Activated T-helper 17 cell treated with anti-CD3 and anti-CD28 coated beads, Interleukin-2, amount 50 U/mL, for 72 hours (primary cell): Measurements from ENCODE around the gene CUBN. TPM values are rescaled to one million over a fixed set of nuclear protein-coding genes. Genes with fewer than 3 reads are reported as not detected.

Experiments
- ATAC-seq: fragments of 150-1000 bp; cut with Tn5 transposase; replicated peaks from 2 replicates; pipeline ENCODE4 v1.10.0; 2021; ENCODE audit warnings: mild to moderate bottlenecking, moderate library complexity
- H3K27ac Mint-ChIP-seq: one replicate; pipeline ENCODE4 v1.8.0; 2022; ENCODE audit warnings: mixed read lengths
- H3K27me3 Mint-ChIP-seq: one replicate; pipeline ENCODE4 v1.8.0; 2022; ENCODE audit warnings: mixed read lengths
- H3K36me3 Mint-ChIP-seq: one replicate; pipeline ENCODE4 v1.8.0; 2022; ENCODE audit warnings: low read depth, mild to moderate bottlenecking, mixed read lengths
- H3K4me1 Mint-ChIP-seq: one replicate; pipeline ENCODE4 v1.8.0; 2022; ENCODE audit warnings: mixed read lengths
- H3K4me3 Mint-ChIP-seq: one replicate; pipeline ENCODE4 v1.8.0; 2022; ENCODE audit warnings: mild to moderate bottlenecking, mixed read lengths
- H3K9me3 Mint-ChIP-seq: one replicate; pipeline ENCODE4 v1.8.0; 2022; ENCODE audit warnings: mixed read lengths
- total RNA-seq, 2 donors: library from RNA; stranded (reverse); gene quantifications; one replicate each; pipeline ENCODE4 v1.2.3, GENCODE V29; 2022

The CUBN gene
- total RNA-seq, 2 donors from 2014 or later = 0.41 to 0.45 TPM

- no peaks in the 10 kb centered on the region for H3K4me1 Mint-ChIP-seq
- H3K27me3 Mint-ChIP-seq = no peaks in the 10 kb centered on the region
- H3K27ac Mint-ChIP-seq = no peak overlapping the region
- no peak for ATAC-seq
- H3K4me3 Mint-ChIP-seq = no peak overlapping the region
- peaks cover 3% of the 10 kb centered on the region for H3K9me3 Mint-ChIP-seq
- H3K36me3 Mint-ChIP-seq = no peaks in the 10 kb centered on the region
Measured at GRCh38 chr10:16938952-16939351, 190.7 kb downstream of the CUBN start.

GRCh38 chr10:16934461-16934860 is 195.2 kb downstream of the CUBN start:
- no peak overlapping the region for H3K4me3 Mint-ChIP-seq
- H3K36me3 Mint-ChIP-seq = no peaks in the 10 kb centered on the region
- no peaks in the 10 kb centered on the region for H3K27me3 Mint-ChIP-seq
- no peaks in the 10 kb centered on the region for H3K9me3 Mint-ChIP-seq
- H3K27ac Mint-ChIP-seq = no peak overlapping the region
- ATAC-seq = no peak
- H3K4me1 Mint-ChIP-seq = no peaks in the 10 kb centered on the region

GRCh38 chr10:16933783-16934182 is 195.8 kb downstream of the CUBN start:
- Mint-ChIP-seq H3K4me3 (no peak overlapping the region), H3K4me1 (no peaks in the 10 kb centered on the region), H3K27me3 (no peaks in the 10 kb centered on the region), H3K9me3 (no peaks in the 10 kb centered on the region), H3K27ac (no peak overlapping the region), H3K36me3 (no peaks in the 10 kb centered on the region)
- no peak for ATAC-seq

GRCh38 chr10:16931930-16932329 is 197.7 kb downstream of the CUBN start:
- Mint-ChIP-seq H3K9me3 (no peaks in the 10 kb centered on the region), H3K27ac (no peak overlapping the region), H3K4me3 (no peak overlapping the region), H3K27me3 (no peaks in the 10 kb centered on the region), H3K4me1 (no peaks in the 10 kb centered on the region), H3K36me3 (no peaks in the 10 kb centered on the region)
- no peak for ATAC-seq

GRCh38 chr10:16930540-16930939 is 199.1 kb downstream of the CUBN start:
- Mint-ChIP-seq H3K4me3 (no peak overlapping the region), H3K27ac (no peak overlapping the region), H3K9me3 (no peaks in the 10 kb centered on the region), H3K4me1 (no peaks in the 10 kb centered on the region), H3K27me3 (no peaks in the 10 kb centered on the region), H3K36me3 (no peaks in the 10 kb centered on the region)
- ATAC-seq = peak; percentile 61

- Mint-ChIP-seq H3K4me3 (no peak overlapping the region), H3K4me1 (no peaks in the 10 kb centered on the region), H3K36me3 (no peaks in the 10 kb centered on the region), H3K9me3 (no peaks in the 10 kb centered on the region), H3K27ac (no peak overlapping the region), H3K27me3 (no peaks in the 10 kb centered on the region)
- ATAC-seq = no peak
Measured at GRCh38 chr10:16929069-16929468, 200.5 kb downstream of the CUBN start.

- Mint-ChIP-seq H3K9me3 (no peaks in the 10 kb centered on the region), H3K27me3 (no peaks in the 10 kb centered on the region), H3K27ac (no peak overlapping the region), H3K4me1 (no peaks in the 10 kb centered on the region), H3K4me3 (no peak overlapping the region), H3K36me3 (no peaks in the 10 kb centered on the region)
- no peak for ATAC-seq
Measured at GRCh38 chr10:16927546-16927945, 202.1 kb downstream of the CUBN start.

GRCh38 chr10:16923726-16924125 is 205.9 kb downstream of the CUBN start:
- ATAC-seq = no peak
- Mint-ChIP-seq H3K4me3 (no peak overlapping the region), H3K36me3 (no peaks in the 10 kb centered on the region), H3K27ac (no peak overlapping the region), H3K4me1 (no peaks in the 10 kb centered on the region), H3K27me3 (no peaks in the 10 kb centered on the region), H3K9me3 (no peaks in the 10 kb centered on the region)

GRCh38 chr10:16923309-16923708 is 206.3 kb downstream of the CUBN start:
- ATAC-seq = no peak
- Mint-ChIP-seq H3K4me3 (no peak overlapping the region), H3K27ac (no peak overlapping the region), H3K4me1 (no peaks in the 10 kb centered on the region), H3K9me3 (no peaks in the 10 kb centered on the region), H3K36me3 (no peaks in the 10 kb centered on the region), H3K27me3 (no peaks in the 10 kb centered on the region)

- no peak for ATAC-seq
- Mint-ChIP-seq H3K36me3 (no peaks in the 10 kb centered on the region), H3K27me3 (no peaks in the 10 kb centered on the region), H3K4me3 (no peak overlapping the region), H3K27ac (no peak overlapping the region), H3K9me3 (no peaks in the 10 kb centered on the region), H3K4me1 (no peaks in the 10 kb centered on the region)
Measured at GRCh38 chr10:16919121-16919982, 210.3 kb downstream of the CUBN start.

GRCh38 chr10:16916496-16916895 is 213.1 kb downstream of the CUBN start:
- Mint-ChIP-seq H3K4me3 (no peak overlapping the region), H3K9me3 (no peaks in the 10 kb centered on the region), H3K4me1 (no peaks in the 10 kb centered on the region), H3K27ac (no peak overlapping the region), H3K27me3 (no peaks in the 10 kb centered on the region), H3K36me3 (no peaks in the 10 kb centered on the region)
- no peak for ATAC-seq

- Mint-ChIP-seq H3K36me3 (no peaks in the 10 kb centered on the region), H3K27ac (no peak overlapping the region), H3K27me3 (no peaks in the 10 kb centered on the region), H3K9me3 (no peaks in the 10 kb centered on the region), H3K4me3 (no peak overlapping the region), H3K4me1 (no peaks in the 10 kb centered on the region)
- no peak for ATAC-seq
Measured at GRCh38 chr10:16915300-16915699, 214.3 kb downstream of the CUBN start.

- Mint-ChIP-seq H3K4me3 (no peak overlapping the region), H3K9me3 (no peaks in the 10 kb centered on the region), H3K27ac (no peak overlapping the region), H3K27me3 (no peaks in the 10 kb centered on the region), H3K4me1 (no peaks in the 10 kb centered on the region), H3K36me3 (no peaks in the 10 kb centered on the region)
- ATAC-seq = no peak
Measured at GRCh38 chr10:16913266-16913665, 216.3 kb downstream of the CUBN start.

- no peaks in the 10 kb centered on the region for H3K9me3 Mint-ChIP-seq
- no peak overlapping the region for H3K4me3 Mint-ChIP-seq
- no peaks in the 10 kb centered on the region for H3K4me1 Mint-ChIP-seq
- no peaks in the 10 kb centered on the region for H3K27me3 Mint-ChIP-seq
- no peaks in the 10 kb centered on the region for H3K36me3 Mint-ChIP-seq
- no peak overlapping the region for H3K27ac Mint-ChIP-seq
- ATAC-seq = no peak
Measured at GRCh38 chr10:16910793-16911164, 218.8 kb downstream of the CUBN start.

GRCh38 chr10:16909961-16910792 is 219.4 kb downstream of the CUBN start:
- ATAC-seq = no peak
- no peaks in the 10 kb centered on the region for H3K36me3 Mint-ChIP-seq
- no peaks in the 10 kb centered on the region for H3K9me3 Mint-ChIP-seq

More at GRCh38 chr10:16909961-16910792, 219.4 kb downstream of the CUBN start:
- H3K4me3 Mint-ChIP-seq = no peak overlapping the region
- H3K4me1 Mint-ChIP-seq = no peaks in the 10 kb centered on the region
- no peak overlapping the region for H3K27ac Mint-ChIP-seq
- H3K27me3 Mint-ChIP-seq = no peaks in the 10 kb centered on the region
